ENCODE results near the gene MAL.

The MAL gene

GRCh38 chr2:94982156-94982555 lies 43.4 kb upstream of the MAL start:
- Histone ChIP-seq H3K36me3 (replicated peaks) (no peaks in the 10 kb centered on the region), H3K4me3 (ENCODE audit: low read depth, low read length) (no peak overlapping the region), H3K27ac (no peak overlapping the region), H3K27me3 (replicated peaks) (no peaks in the 10 kb centered on the region)
- in situ Hi-C loops (cut with HindIII; ENCODE audit: low pct_ligation_motif_present, low sequenced_read_pairs), result no loop called here
- no peak for TF ChIP-seq CTCF (IDR thresholded peaks at IDR 0.05; ENCODE audit: low read depth, low read length, missing control alignments)
- DNase-seq, result no peak

GRCh38 chr2:94982675-94983074 lies 42.8 kb upstream of the MAL start:
- H3K36me3 ChIP-seq (replicated peaks), result no peaks in the 10 kb centered on the region
- peak; percentile 7 for DNase-seq
- in situ Hi-C loops (cut with HindIII; ENCODE audit: low pct_ligation_motif_present, low sequenced_read_pairs), result no loop called here
- H3K27me3 ChIP-seq (replicated peaks), result no peaks in the 10 kb centered on the region
- no peak overlapping the region for H3K4me3 ChIP-seq (ENCODE audit: low read depth, low read length)
- TF ChIP-seq CTCF (IDR thresholded peaks at IDR 0.05; ENCODE audit: low read depth, low read length, missing control alignments), result no peak
- no peak overlapping the region for H3K27ac ChIP-seq

GRCh38 chr2:94984964-94985575 lies 40.4 kb upstream of the MAL start:
- Histone ChIP-seq H3K27me3 (replicated peaks) (no peaks in the 10 kb centered on the region), H3K27ac (no peak overlapping the region), H3K4me3 (ENCODE audit: low read depth, low read length) (no peak overlapping the region), H3K36me3 (replicated peaks) (no peaks in the 10 kb centered on the region)
- TF ChIP-seq CTCF (IDR thresholded peaks at IDR 0.05; ENCODE audit: low read depth, low read length, missing control alignments), result no peak
- DNase-seq, result no peak
- in situ Hi-C loops (cut with HindIII; ENCODE audit: low pct_ligation_motif_present, low sequenced_read_pairs), result no loop called here

GRCh38 chr2:94985636-94986035 lies 39.9 kb upstream of the MAL start:
- DNase-seq, result no peak
- H3K4me3 ChIP-seq (ENCODE audit: low read depth, low read length), result no peak overlapping the region
- H3K36me3 ChIP-seq (replicated peaks), result no peaks in the 10 kb centered on the region
- H3K27ac ChIP-seq, result no peak overlapping the region
- H3K27me3 ChIP-seq (replicated peaks), result no peaks in the 10 kb centered on the region
- TF ChIP-seq CTCF (IDR thresholded peaks at IDR 0.05; ENCODE audit: low read depth, low read length, missing control alignments), result no peak
- in situ Hi-C loops (cut with HindIII; ENCODE audit: low pct_ligation_motif_present, low sequenced_read_pairs), result no loop called here

- Histone ChIP-seq H3K27ac (no peak overlapping the region), H3K27me3 (replicated peaks) (no peaks in the 10 kb centered on the region), H3K4me3 (ENCODE audit: low read depth, low read length) (no peak overlapping the region), H3K36me3 (replicated peaks) (no peaks in the 10 kb centered on the region)
- peak; percentile 82 for TF ChIP-seq CTCF (IDR thresholded peaks at IDR 0.05; ENCODE audit: low read depth, low read length, missing control alignments)
- in situ Hi-C loops (cut with HindIII; ENCODE audit: low pct_ligation_motif_present, low sequenced_read_pairs), result no loop called here
- DNase-seq, result peak; percentile 76
These were observed 39.0 kb upstream of the MAL start for GRCh38 chr2:94986392-94986963.
